ENCODE measurements around the gene RIMBP2. TPM values are rescaled to one million over a fixed set of nuclear protein-coding genes. Genes with fewer than 3 reads are reported as not detected.

Gene RIMBP2
- total RNA-seq, 4 donors from 2014 or later = 0.29 to 8.2 (median 5.6) TPM

DNA sequence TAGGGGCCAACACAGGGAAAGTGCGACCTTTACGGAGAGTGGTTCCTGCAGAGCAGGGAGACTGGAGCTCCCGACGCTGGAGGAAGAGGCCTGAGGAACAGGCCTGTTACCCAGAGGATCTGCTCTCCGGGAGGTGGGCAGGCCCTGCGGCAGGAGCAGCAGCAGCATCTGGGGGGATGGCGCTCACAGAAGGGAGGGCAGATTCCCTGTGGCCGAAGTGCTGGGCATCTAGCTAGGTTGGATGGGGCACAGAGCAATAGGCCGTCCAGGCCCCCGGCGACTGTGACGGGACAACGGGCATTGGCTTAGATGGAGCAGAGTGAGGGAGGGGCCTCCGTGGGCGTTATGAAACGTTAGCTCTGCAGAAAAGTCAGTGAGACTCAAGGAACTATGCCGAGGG is 242.8 kb downstream of the RIMBP2 start:
- Histone ChIP-seq H3K4me1 (no peaks in the 10 kb centered on the region), H3K27me3 (no peaks in the 10 kb centered on the region), H3K9me3 (no peaks in the 10 kb centered on the region), H3K27ac (no peak overlapping the region), H3K4me3 (no peak overlapping the region), H3K36me3 (no peaks in the 10 kb centered on the region)
- intact Hi-C loops (cut with DNase I; ENCODE audit: low total_unique reads) = no loop called here
- TF ChIP-seq POLR2A (IDR thresholded peaks at IDR 0.05) (no peak), CTCF (IDR thresholded peaks at IDR 0.05) (no peak)
- DNase-seq = no peak

- H3K36me3 ChIP-seq = no peaks in the 10 kb centered on the region
- H3K4me3 ChIP-seq = no peak overlapping the region
- no peak overlapping the region for H3K27ac ChIP-seq
- no peak for DNase-seq
- H3K4me1 ChIP-seq = no peaks in the 10 kb centered on the region
- intact Hi-C loops (cut with DNase I; ENCODE audit: low total_unique reads) = no loop called here
- no peaks in the 10 kb centered on the region for H3K27me3 ChIP-seq
- TF ChIP-seq POLR2A (IDR thresholded peaks at IDR 0.05) (no peak), CTCF (IDR thresholded peaks at IDR 0.05) (no peak)
- no peaks in the 10 kb centered on the region for H3K9me3 ChIP-seq
These were observed 245.1 kb downstream of the RIMBP2 start for GRCh38 chr12:130470969-130471368.

DNA sequence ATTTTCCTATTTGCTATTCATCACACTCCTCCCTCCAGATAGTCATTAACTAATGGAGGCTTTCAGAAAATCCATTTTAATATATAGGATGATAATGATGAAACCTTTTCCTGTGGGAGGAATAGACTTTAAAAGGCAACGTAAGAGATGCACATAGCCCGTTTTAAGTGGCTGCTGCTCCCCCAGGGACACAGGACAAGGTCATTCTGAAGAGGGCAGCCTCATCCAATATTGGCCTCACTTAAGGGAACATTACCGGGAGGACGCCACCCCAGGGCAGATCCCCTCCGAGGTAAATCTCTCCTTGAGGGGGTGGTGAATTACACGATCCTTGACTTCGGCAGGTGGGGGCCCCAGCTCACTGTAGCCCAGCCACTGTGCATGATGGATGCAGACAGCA is 246.5 kb downstream of the RIMBP2 start:
- Histone ChIP-seq H3K9me3 (no peaks in the 10 kb centered on the region), H3K27ac (no peak overlapping the region), H3K27me3 (no peaks in the 10 kb centered on the region), H3K4me3 (no peak overlapping the region), H3K36me3 (no peaks in the 10 kb centered on the region), H3K4me1 (no peaks in the 10 kb centered on the region)
- DNase-seq = no peak
- TF ChIP-seq POLR2A (IDR thresholded peaks at IDR 0.05) (no peak), CTCF (IDR thresholded peaks at IDR 0.05) (no peak)
- intact Hi-C loops (cut with DNase I; ENCODE audit: low total_unique reads) = no loop called here

DNA sequence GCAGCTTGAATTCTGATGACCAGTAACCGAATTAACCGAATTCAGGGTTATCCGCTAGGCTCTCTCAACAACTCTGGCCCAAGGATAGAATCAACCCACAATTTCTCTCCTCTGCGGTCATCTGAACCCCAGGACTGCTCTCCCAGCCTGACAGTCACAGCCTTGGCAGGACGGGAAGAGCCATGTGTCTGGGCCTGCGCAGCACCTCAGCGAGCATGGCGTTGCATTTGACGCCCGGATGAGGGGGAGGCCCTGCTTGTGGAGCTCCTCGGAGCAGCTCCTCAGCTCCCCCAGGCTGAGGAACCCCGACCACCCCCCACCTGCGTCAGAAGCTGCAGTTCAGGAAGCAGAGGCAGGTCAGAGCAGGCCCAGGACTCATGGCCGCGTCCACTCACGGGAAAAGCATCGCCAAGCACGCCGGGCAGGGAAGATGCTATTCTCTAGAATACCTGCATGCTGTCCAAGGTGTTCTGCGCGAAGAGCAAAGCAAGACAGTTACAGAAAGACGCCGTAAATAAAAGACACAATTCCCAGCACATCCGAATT is 247.3 kb downstream of the RIMBP2 start:
- Histone ChIP-seq H3K27ac (no peak overlapping the region), H3K9me3 (no peaks in the 10 kb centered on the region), H3K4me3 (no peak overlapping the region), H3K27me3 (no peaks in the 10 kb centered on the region), H3K4me1 (no peaks in the 10 kb centered on the region), H3K36me3 (no peaks in the 10 kb centered on the region)
- no peak for TF ChIP-seq CTCF (IDR thresholded peaks at IDR 0.05)
- TF ChIP-seq POLR2A (IDR thresholded peaks at IDR 0.05) = no peak
- intact Hi-C loops (cut with DNase I; ENCODE audit: low total_unique reads) = no loop called here
- DNase-seq = no peak

DNA sequence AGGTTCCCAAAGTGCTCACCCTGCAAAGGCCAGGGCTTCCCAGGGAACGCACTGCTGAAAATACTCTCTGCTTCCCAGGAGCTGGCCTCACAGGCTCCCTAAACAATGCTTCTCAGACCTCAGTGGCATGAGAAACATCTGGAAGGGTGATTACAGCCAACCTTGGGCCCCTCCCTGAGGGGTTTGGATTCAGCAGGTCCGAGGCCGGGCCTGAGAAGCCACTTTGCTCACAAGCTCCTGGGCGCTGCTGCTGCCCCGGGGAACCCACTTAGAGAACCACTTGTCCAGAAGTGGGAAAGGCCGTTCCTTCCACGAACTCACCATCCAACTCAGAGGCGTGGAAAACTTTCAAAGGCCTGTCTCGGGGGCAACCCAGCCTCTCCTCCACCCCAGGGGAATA is 247.9 kb downstream of the RIMBP2 start:
- Histone ChIP-seq H3K4me1 (no peaks in the 10 kb centered on the region), H3K27ac (no peak overlapping the region), H3K27me3 (no peaks in the 10 kb centered on the region), H3K9me3 (no peaks in the 10 kb centered on the region), H3K4me3 (no peak overlapping the region), H3K36me3 (no peaks in the 10 kb centered on the region)
- no peak for TF ChIP-seq CTCF (IDR thresholded peaks at IDR 0.05)
- no peak for TF ChIP-seq POLR2A (IDR thresholded peaks at IDR 0.05)
- intact Hi-C loops (cut with DNase I; ENCODE audit: low total_unique reads) = no loop called here
- no peak for DNase-seq

Data from uterus (tissue), 4 donors.